ENCODE results near the gene TYW1. TPM values are rescaled to one million over a fixed set of nuclear protein-coding genes. Genes with fewer than 3 reads are reported as not detected.
"Not testable (repeated sequence)": the region's sequence is repeated elsewhere in the genome, so short reads cannot be mapped to it uniquely, and the experiment has no call there.

The TYW1 gene
- total RNA-seq, 4 donors from 2014 or later = 10.7 to 14.2 (median 13.0) TPM

DNA sequence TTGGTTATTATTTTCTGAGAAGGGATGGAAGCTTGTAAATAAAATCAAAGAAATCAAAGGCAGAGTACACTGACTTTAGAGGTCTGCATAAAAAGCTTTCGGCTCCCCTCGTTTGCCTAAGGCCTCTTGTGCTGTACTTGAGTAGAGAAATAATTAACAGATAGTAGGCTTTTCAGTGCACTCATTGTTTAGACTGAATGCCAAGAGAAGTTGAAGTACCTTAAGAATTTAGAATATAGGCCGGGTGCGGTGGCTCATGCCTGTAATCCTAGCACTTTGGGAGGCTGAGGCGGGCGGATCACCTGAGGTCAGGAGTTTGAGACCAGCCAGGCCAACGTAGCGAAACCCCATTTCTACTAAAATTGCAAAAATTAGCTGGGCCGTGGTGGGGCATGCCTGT, 232.4 kb downstream of the TYW1 start:
- H3K27me3 ChIP-seq; H3K4me3 ChIP-seq; H3K27ac ChIP-seq (replicated peaks in 1 of 4); H3K9me3 ChIP-seq; H3K36me3 ChIP-seq; intact Hi-C loops (cut with DNase I); DNase-seq (ENCODE audit: extremely low spot score): not testable (repeated sequence)
- 94% methylated on average over 9 of the region's 9 CpGs for WGBS
- peaks cover 0 to 13% (median 10%) of the 10 kb centered on the region in 4 donors for H3K4me1 ChIP-seq

DNA sequence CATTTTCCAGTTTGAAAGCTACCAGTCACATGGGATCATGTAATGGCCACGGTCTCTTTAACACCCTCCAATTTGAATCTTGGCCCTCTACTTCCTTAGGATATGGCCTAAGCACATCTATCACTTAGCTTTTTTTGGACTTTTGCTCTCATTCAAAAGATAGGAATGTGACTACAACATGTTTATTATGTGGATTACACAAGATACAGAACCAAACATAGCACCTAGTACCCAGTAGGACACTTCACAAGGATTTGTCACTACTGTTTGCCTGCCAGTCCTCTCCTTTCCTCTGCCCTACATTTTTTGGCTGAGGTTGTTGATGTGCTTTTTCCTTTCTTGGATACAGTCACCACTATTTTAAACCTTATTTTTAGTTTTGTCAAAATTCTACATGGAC, 233.4 kb downstream of the TYW1 start:
- H3K4me3 ChIP-seq; DNase-seq (ENCODE audit: extremely low spot score); intact Hi-C loops (cut with DNase I); H3K36me3 ChIP-seq; H3K9me3 ChIP-seq; H3K27me3 ChIP-seq; H3K27ac ChIP-seq (replicated peaks in 1 of 4): not testable (repeated sequence)
- WGBS = 79% methylated on average over 1 of the region's 1 CpG
- H3K4me1 ChIP-seq = peaks cover 0 to 12% (median 9%) of the 10 kb centered on the region in 4 donors

DNA sequence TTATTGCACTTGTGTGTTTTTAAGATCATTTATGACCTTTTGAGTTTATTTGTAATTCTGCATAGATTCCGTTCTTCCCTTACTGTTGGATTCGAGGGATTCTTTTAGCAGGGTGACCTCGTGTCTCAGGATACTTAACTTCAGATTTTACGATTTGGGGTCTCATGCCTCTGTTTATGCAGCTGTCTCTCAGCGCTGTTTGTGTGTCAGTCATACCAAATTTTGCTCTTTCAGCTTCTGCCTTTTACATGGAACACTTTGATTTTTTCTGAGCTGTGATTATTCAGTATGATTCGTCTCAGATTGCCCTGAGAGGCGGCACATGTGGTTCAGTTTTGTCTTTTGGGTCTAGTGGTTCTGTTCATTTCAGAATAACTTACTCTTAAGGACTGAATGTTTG, 236.9 kb downstream of the TYW1 start:
- H3K4me3 ChIP-seq; H3K27ac ChIP-seq (replicated peaks in 1 of 4); H3K27me3 ChIP-seq; H3K4me1 ChIP-seq; DNase-seq (ENCODE audit: extremely low spot score); H3K36me3 ChIP-seq; H3K9me3 ChIP-seq; intact Hi-C loops (cut with DNase I): not testable (repeated sequence)
- whole genome bisulfite sequencing = 93% methylated on average over 7 of the region's 7 CpGs

DNA sequence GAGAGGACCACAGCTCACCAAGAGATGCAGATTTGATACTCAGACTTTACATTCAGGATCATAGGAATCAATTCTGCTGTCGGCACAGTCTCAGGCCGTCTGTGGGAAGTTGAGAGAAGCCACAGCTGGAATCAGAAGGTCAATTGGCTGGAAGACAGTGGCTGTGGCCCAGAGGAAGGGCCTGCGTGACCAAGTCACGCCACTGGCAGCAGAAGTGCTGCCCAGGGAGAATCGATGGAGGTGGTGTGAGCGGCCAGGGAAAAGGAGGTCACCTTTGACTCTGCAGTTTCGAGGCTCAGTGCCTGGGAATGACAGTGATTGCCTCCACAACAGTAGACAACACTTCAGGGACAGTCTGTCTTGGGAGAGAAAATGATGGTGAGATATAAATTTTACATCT, 239.6 kb downstream of the TYW1 start:
- WGBS = 70% methylated on average over 7 of the region's 7 CpGs
- H3K27ac ChIP-seq (replicated peaks in 1 of 4) = peak overlapping the region in 2 of 4 donors; percentile 27 to 31
- intact Hi-C loops (cut with DNase I); H3K27me3 ChIP-seq; H3K4me3 ChIP-seq; H3K9me3 ChIP-seq; DNase-seq (ENCODE audit: extremely low spot score); H3K4me1 ChIP-seq: not testable (repeated sequence)
- peaks cover 0 to 12% (median 0%) of the 10 kb centered on the region in 4 donors for H3K36me3 ChIP-seq

DNA sequence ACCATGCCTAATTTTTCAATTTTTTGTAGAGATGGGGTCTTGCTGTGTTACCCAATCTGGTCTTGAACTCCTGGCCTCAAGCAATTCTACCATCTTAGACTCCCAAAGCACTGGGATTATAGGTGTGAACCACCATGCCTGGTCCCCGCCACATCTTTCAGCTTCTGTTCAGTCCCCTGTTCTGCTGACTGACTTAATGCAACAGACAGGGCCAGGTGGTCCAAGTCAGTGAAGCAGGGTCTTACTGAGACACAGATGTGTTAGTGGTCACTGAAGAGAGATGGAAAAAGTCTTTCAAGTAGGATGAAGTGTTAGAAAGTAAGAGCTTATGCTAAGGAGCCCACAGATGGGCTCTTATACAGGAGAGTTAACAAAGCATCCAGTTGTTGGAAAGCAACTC, 246.2 kb downstream of the TYW1 start:
- H3K27me3 ChIP-seq; intact Hi-C loops (cut with DNase I); H3K27ac ChIP-seq (replicated peaks in 1 of 4); H3K4me1 ChIP-seq; H3K36me3 ChIP-seq; H3K9me3 ChIP-seq; DNase-seq (ENCODE audit: extremely low spot score); H3K4me3 ChIP-seq: not testable (repeated sequence)
- WGBS = 100% methylated on average over 1 of the region's 1 CpG

DNA sequence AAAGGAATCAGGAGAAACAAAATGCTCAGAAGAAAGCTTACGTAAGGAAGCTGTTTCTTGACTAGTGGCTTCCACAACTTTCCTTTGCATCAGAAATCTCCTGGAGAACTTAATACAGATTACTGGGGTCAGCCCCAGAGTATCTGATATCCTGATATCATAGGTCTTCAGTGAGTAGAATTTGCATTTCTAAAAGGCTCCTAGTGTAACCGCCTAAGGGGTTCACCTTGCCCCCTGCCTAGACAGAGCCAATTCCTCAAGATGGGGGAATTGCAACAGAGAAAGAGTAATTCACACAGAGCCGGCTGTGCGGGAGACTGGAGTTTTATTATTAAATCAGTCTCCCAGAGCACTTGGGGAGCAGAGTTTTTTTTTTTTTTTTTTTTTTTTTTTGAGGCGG, 251.7 kb downstream of the TYW1 start:
- H3K27ac ChIP-seq (replicated peaks in 1 of 4); H3K27me3 ChIP-seq; H3K4me3 ChIP-seq; intact Hi-C loops (cut with DNase I); H3K4me1 ChIP-seq; DNase-seq (ENCODE audit: extremely low spot score); H3K36me3 ChIP-seq: not testable (repeated sequence)
- WGBS = 97% methylated on average over 5 of the region's 5 CpGs
- peaks cover 0 to 14% (median 9%) of the 10 kb centered on the region in 4 donors for H3K9me3 ChIP-seq

DNA sequence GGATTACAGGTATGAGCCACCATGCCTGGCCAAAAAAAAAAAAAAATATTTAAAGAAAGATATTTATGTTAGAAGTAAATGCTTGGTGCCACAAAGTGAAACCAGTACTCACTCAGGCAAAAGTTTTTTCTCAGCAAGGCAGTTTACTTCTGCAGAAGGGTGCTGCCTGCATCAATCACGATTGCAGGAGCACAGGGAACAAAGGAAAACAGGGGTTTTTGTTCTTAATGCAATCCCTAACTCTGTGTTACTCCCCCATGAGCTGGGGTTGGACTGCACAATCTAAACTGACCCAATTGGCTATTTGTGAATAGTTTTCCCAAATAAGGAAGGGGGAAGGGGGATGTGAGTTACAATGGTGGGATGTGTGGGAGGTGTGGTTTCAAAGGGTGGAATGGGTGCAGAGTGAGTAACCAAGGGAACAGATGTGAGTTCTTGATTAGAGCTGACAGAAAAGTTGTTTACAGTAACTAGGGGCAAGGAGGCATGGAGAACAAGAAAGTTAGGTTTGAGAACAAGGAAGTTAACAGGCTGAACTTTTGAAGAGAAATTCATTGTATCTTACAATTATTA, 255.4 kb downstream of the TYW1 start:
- H3K36me3 ChIP-seq = peaks cover 0 to 7% (median 0%) of the 10 kb centered on the region in 4 donors
- no peaks in the 10 kb centered on the region for H3K27me3 ChIP-seq
- WGBS = 94% methylated on average over 1 of the region's 1 CpG
- H3K9me3 ChIP-seq = peaks cover 0 to 14% (median 9%) of the 10 kb centered on the region in 4 donors
- intact Hi-C loops (cut with DNase I) = no loop called here
- no peaks in the 10 kb centered on the region for H3K4me1 ChIP-seq
- no peak overlapping the region for H3K4me3 ChIP-seq
- no peak for DNase-seq (ENCODE audit: extremely low spot score)
- H3K27ac ChIP-seq (replicated peaks in 1 of 4) = no peak overlapping the region
- no peak for TF ChIP-seq POLR2A (IDR thresholded peaks at IDR 0.05; ENCODE audit: low read depth)
- TF ChIP-seq POLR2AphosphoS5 (IDR thresholded peaks at IDR 0.05) = no peak
- TF ChIP-seq EP300 (IDR thresholded peaks at IDR 0.05) = no peak
- TF ChIP-seq, protein P1, sequence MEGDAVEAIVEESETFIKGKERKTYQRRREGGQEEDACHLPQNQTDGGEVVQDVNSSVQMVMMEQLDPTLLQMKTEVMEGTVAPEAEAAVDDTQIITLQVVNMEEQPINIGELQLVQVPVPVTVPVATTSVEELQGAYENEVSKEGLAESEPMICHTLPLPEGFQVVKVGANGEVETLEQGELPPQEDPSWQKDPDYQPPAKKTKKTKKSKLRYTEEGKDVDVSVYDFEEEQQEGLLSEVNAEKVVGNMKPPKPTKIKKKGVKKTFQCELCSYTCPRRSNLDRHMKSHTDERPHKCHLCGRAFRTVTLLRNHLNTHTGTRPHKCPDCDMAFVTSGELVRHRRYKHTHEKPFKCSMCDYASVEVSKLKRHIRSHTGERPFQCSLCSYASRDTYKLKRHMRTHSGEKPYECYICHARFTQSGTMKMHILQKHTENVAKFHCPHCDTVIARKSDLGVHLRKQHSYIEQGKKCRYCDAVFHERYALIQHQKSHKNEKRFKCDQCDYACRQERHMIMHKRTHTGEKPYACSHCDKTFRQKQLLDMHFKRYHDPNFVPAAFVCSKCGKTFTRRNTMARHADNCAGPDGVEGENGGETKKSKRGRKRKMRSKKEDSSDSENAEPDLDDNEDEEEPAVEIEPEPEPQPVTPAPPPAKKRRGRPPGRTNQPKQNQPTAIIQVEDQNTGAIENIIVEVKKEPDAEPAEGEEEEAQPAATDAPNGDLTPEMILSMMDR (IDR thresholded peaks at IDR 0.05) = no peak

DNA sequence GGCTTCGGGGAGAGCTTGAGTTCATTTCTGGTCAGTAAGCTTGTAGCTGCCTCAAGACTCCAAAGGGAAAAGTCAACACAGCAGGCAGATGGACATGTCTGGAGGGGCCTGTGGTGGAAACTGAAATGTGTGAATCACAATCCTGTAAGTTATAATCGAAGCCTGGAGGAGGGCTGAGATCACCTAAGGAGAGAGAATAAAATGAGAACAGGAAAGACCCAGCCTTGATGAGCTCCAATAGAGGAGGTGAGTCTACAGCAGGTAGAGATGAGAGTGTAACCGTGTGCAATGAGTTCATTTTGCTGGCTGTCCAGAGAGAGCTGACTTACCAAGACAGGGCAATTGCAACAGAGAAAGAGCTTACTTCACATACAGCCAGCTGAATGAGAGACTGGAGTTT, 258.4 kb downstream of the TYW1 start:
- intact Hi-C loops (cut with DNase I); H3K27ac ChIP-seq (replicated peaks in 1 of 4); DNase-seq (ENCODE audit: extremely low spot score); H3K4me1 ChIP-seq; H3K4me3 ChIP-seq; H3K36me3 ChIP-seq; H3K27me3 ChIP-seq: not testable (repeated sequence)
- peaks cover 0 to 14% (median 9%) of the 10 kb centered on the region in 4 donors for H3K9me3 ChIP-seq
- WGBS = 97% methylated on average over 2 of the region's 3 CpGs

DNA sequence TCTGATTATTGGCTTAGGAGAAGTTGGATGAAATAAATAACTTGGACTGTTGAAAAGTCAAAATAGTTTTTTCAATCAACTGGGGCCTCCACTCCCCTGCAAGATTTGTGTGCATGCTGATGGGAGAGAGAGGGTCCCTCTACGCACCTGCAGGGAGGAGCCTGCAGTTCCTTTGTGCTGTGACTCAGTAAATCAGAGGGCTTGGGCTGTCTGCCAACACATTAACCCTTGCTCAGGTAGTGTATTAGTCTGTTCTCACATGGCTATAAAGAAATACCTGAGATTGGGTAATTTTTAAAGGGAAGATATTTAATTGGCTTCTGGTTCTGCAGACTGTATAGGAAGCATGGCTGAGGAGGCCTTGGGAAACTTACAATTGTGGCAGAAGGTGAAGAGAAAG, 261.1 kb downstream of the TYW1 start:
- H3K27me3 ChIP-seq; intact Hi-C loops (cut with DNase I); H3K9me3 ChIP-seq; H3K27ac ChIP-seq (replicated peaks in 1 of 4); H3K36me3 ChIP-seq; H3K4me3 ChIP-seq; H3K4me1 ChIP-seq; DNase-seq (ENCODE audit: extremely low spot score): not testable (repeated sequence)
- 57% methylated on average over 1 of the region's 1 CpG for WGBS

DNA sequence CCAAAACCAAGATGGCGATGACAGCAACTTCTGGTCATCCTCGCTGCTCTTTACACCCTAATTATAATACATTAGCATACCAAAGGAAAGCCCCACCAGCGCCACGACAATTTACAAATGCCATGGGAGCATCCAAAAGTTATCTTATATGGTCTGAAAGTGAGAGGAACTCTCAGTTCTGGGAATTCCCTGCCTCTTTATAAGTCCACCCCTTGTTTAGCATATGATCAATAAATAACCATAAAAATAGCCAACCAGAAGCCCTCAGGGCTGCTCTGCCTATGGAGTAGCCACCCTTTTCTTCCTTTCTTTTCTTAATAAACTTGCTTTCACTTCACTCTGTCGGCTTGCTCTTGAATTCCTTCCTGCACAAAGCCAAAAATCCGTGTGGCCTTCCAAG, 262.7 kb downstream of the TYW1 start:
- 92% methylated on average over 6 of the region's 6 CpGs for WGBS

DNA sequence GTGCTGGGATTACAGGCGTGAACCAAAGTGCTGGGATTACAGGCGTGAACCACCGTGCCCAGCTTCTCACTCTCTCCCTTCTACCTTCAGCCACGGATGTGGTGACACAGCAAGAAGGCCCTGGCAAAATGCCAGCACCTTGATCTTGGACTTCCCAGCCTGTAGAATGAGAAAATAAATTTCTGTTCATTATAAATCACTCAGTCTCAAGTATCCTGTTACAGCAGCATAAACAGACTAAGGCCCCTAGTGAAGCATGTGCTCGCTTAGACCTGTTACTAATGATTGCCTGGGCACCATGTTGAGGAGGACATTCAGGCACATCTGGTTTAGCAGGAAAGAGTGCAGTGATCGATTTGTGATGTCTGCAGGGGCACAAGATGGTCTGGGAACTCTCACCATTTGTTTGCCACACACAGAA, 263.5 kb downstream of the TYW1 start:
- H3K4me3 ChIP-seq; H3K27me3 ChIP-seq; H3K36me3 ChIP-seq; H3K4me1 ChIP-seq; H3K9me3 ChIP-seq; intact Hi-C loops (cut with DNase I); DNase-seq (ENCODE audit: extremely low spot score); H3K27ac ChIP-seq (replicated peaks in 1 of 4): not testable (repeated sequence)
- 65% methylated on average over 3 of the region's 6 CpGs for WGBS

More for the DNA sequence above, 262.7 kb downstream of the TYW1 start:
- H3K27ac ChIP-seq (replicated peaks in 1 of 4); intact Hi-C loops (cut with DNase I); DNase-seq (ENCODE audit: extremely low spot score); H3K4me3 ChIP-seq; H3K36me3 ChIP-seq; H3K9me3 ChIP-seq; H3K27me3 ChIP-seq; H3K4me1 ChIP-seq: not testable (repeated sequence)

DNA sequence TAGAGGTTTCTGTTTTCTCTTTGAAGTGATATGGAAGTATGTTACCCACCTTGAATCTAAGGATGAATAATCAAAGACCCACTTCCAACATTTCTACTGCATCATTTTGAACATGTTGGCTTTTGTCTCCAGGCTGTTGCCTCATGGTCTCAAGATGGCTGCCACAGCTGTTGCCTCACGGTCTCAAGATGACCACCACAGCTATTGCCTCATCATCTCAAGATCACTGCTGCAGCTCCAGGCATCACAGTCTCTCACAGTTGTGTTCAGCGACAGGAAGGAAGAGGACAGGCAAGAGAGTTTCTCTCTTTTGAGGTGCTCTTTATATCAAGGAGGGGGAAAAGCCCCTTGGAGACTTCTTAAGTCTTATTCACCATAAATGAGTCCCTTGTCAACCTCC, 267.4 kb downstream of the TYW1 start:
- H3K9me3 ChIP-seq; DNase-seq (ENCODE audit: extremely low spot score); intact Hi-C loops (cut with DNase I); H3K27ac ChIP-seq (replicated peaks in 1 of 4); H3K4me3 ChIP-seq; H3K4me1 ChIP-seq; H3K36me3 ChIP-seq; H3K27me3 ChIP-seq: not testable (repeated sequence)
- 91% methylated on average over 2 of the region's 2 CpGs for WGBS

All from esophagus muscularis mucosa (tissue), 4 donors.